C4-2B (cell line): ENCODE results near the gene CFAP161.

Experiments
- ZFX ChIP-seq: fragments of 450-650 bp; IDR thresholded peaks from 2 replicates; pipeline ENCODE4 v1.6.1; 2017
- TF ChIP-seq, protein P1 (sequence below): fragments of 450-650 bp; conservative IDR thresholded peaks from 2 replicates; pipeline ENCODE4 v1.5.1; 2017; ENCODE audit warnings: mild to moderate bottlenecking

DNA sequence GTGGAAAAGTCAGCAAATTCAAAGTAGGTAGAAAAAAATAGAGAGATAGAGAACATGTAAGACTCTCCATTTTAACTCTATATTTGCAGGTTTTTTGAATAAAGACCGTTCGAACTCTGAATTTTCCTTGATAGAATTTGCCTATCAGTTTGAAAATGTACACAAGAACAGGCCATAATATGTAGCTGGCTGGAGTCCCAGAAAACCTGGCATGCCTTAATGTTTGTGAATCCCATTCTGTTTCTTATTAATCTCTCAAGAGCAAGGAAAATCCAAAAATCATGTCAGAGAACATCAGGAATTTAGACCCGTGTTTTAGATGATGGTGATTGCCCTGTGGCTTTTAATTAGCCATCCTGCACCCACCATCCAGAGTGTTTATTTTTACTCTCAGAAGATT is 7.2 kb upstream of the CFAP161 start:
- TF ChIP-seq, protein P1, sequence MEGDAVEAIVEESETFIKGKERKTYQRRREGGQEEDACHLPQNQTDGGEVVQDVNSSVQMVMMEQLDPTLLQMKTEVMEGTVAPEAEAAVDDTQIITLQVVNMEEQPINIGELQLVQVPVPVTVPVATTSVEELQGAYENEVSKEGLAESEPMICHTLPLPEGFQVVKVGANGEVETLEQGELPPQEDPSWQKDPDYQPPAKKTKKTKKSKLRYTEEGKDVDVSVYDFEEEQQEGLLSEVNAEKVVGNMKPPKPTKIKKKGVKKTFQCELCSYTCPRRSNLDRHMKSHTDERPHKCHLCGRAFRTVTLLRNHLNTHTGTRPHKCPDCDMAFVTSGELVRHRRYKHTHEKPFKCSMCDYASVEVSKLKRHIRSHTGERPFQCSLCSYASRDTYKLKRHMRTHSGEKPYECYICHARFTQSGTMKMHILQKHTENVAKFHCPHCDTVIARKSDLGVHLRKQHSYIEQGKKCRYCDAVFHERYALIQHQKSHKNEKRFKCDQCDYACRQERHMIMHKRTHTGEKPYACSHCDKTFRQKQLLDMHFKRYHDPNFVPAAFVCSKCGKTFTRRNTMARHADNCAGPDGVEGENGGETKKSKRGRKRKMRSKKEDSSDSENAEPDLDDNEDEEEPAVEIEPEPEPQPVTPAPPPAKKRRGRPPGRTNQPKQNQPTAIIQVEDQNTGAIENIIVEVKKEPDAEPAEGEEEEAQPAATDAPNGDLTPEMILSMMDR: no peak
- no peak for TF ChIP-seq ZFX
